ENCODE measurements around the gene CFAP92. TPM values are rescaled to one million over a fixed set of nuclear protein-coding genes. Genes with fewer than 3 reads are reported as not detected.
"Not testable (repeated sequence)": the region's sequence is repeated elsewhere in the genome, so short reads cannot be mapped to it uniquely, and the experiment has no call there.

The CFAP92 gene
- polyA plus RNA-seq, 2 donors, result 0.59 to 0.66 TPM

DNA sequence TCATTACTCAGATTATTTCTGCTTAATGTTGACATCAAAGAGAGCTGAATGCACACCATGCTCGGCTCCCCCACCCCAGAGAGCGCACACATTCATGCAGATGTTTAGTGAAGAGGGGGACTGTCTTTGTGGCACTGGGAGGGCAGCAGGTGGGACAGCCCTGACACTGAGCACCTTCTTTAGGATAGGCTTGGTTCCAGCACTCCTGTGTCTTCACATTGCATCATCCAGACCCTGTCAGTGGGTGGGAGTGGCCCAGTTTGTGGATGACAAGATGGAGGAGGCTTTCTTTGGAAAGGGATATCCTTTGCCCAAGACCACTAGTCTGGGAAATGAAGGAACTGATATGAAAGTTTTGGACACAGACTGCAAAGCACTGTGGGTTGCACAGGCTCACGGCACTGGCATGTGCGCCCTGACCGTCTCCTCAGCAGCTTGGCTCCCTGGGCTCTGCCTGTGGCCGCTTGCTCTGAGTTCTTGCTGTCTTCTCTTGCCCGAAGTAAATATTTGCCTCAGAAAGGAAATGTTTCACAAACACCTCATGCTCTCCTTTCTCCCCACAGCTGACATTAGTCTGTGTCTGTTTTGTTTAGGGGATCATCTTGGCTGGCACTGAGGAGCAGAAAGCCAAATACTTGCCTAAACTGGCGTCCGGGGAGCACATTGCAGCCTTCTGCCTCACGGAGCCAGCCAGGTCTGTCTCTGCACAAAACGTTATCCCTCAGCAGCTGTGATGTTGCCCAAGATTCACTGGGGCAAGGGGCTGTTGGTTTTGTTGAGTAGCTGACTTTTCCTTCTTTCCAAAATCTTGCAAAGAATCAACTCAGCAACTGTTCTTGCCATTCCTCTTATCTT, 97.8 kb downstream of the CFAP92 start:
- H3K4me3 ChIP-seq (ENCODE audit: low read depth in 1 of 2, low read length in 2 of 2), result no peak overlapping the region
- H3K27ac ChIP-seq (ENCODE audit: low read depth in 2 of 2, low read length in 1 of 2), result no peak overlapping the region
- H3K9me3 ChIP-seq (ENCODE audit: control insufficient read depth in 2 of 2, insufficient read depth in 1 of 2, low read depth in 1 of 2, low read length in 1 of 2), result no peaks in the 10 kb centered on the region
- H3K4me1 ChIP-seq (ENCODE audit: control insufficient read depth in 2 of 2, insufficient read depth in 2 of 2, low read length in 1 of 2), result no peaks in the 10 kb centered on the region
- H3K27me3 ChIP-seq (ENCODE audit: control insufficient read depth in 1 of 2, insufficient read depth in 2 of 2, low read length in 2 of 2), result no peaks in the 10 kb centered on the region
- peaks cover 16 to 38% of the 10 kb centered on the region in 2 donors for H3K36me3 ChIP-seq (ENCODE audit: control insufficient read depth in 2 of 2, insufficient read depth in 2 of 2, low read length in 1 of 2)
- 81 to 82% methylated on average over 11 of the region's 11 CpGs for WGBS, 2 donors

DNA sequence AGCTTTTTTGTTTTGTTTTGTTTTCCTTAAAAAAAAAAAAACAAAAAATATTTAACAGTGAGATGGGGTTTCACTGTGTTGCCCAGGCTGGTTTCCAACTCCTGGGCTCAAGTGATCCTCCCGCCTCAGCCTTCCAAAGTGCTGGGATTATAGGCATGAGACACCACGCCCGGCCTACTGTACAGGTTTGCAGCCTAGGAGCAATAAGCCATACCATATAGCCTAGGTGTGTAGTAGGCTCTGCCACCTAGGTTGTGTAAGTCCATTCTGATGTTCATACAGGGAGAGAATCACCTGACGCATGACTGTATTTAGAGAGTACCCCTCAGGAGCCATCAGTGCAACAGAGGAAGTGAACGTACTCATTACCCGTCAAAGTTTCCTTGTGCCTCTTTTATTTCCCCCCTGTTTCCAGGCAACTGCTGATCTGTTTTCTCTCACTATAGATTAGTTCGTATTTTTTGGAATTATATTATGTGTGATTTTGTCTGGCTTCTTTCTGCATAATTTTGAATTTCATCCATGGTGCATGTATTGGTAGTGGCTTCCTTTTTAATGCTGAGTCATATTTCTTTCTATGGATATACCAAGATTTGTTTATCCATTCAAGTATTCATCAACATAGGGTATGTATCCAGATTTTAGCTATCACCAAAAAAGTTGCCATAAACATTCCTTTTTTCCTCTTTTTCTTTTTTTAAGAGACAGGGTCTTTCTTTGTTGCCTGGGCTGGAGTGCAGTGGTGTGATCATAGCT, 104.6 kb downstream of the CFAP92 start:
- WGBS, 2 donors, result 86 to 88% methylated on average over 7 of the region's 7 CpGs
- no peak overlapping the region for H3K27ac ChIP-seq (ENCODE audit: low read depth in 2 of 2, low read length in 1 of 2)

DNA sequence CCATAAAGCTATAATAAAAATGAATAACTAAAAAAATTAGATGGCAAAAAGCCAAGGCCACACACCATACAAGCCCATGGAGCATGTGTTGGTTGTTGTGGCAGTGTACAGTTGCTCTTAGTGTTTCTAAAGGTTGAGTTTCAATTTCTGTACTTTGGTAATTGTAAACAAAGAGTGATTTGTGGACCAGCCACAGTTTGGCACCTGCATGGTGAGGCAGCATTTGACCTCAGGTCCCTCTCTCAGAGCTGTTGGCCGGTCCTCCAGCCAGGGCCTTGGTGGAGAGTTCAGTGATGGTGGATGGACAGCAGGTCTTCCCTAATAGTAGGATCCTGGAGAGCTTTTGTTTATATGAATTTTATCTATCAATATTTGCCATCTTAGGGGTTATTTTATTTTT, 108.9 kb downstream of the CFAP92 start:
- H3K9me3 ChIP-seq (ENCODE audit: control insufficient read depth in 2 of 2, insufficient read depth in 1 of 2, low read depth in 1 of 2, low read length in 1 of 2), result no peaks in the 10 kb centered on the region
- peaks cover 6% of the 10 kb centered on the region in 2 donors for H3K36me3 ChIP-seq (ENCODE audit: control insufficient read depth in 2 of 2, insufficient read depth in 2 of 2, low read length in 1 of 2)
- H3K4me3 ChIP-seq (ENCODE audit: low read depth in 1 of 2, low read length in 2 of 2), result no peak overlapping the region
- H3K27me3 ChIP-seq (ENCODE audit: control insufficient read depth in 1 of 2, insufficient read depth in 2 of 2, low read length in 2 of 2), result no peaks in the 10 kb centered on the region
- H3K27ac ChIP-seq (ENCODE audit: low read depth in 2 of 2, low read length in 1 of 2), result no peak overlapping the region
- H3K4me1 ChIP-seq (ENCODE audit: control insufficient read depth in 2 of 2, insufficient read depth in 2 of 2, low read length in 1 of 2), result peaks cover 5 to 8% of the 10 kb centered on the region in 2 donors
- 94 to 100% methylated on average over 1 of the region's 1 CpG for WGBS, 2 donors

More for the DNA sequence above, 104.6 kb downstream of the CFAP92 start:
- peaks cover 7 to 12% of the 10 kb centered on the region in 2 donors for H3K36me3 ChIP-seq (ENCODE audit: control insufficient read depth in 2 of 2, insufficient read depth in 2 of 2, low read length in 1 of 2)
- H3K9me3 ChIP-seq (ENCODE audit: control insufficient read depth in 2 of 2, insufficient read depth in 1 of 2, low read depth in 1 of 2, low read length in 1 of 2), result no peaks in the 10 kb centered on the region
- no peaks in the 10 kb centered on the region for H3K27me3 ChIP-seq (ENCODE audit: control insufficient read depth in 1 of 2, insufficient read depth in 2 of 2, low read length in 2 of 2)
- no peaks in the 10 kb centered on the region for H3K4me1 ChIP-seq (ENCODE audit: control insufficient read depth in 2 of 2, insufficient read depth in 2 of 2, low read length in 1 of 2)
- H3K4me3 ChIP-seq (ENCODE audit: low read depth in 1 of 2, low read length in 2 of 2), result no peak overlapping the region

DNA sequence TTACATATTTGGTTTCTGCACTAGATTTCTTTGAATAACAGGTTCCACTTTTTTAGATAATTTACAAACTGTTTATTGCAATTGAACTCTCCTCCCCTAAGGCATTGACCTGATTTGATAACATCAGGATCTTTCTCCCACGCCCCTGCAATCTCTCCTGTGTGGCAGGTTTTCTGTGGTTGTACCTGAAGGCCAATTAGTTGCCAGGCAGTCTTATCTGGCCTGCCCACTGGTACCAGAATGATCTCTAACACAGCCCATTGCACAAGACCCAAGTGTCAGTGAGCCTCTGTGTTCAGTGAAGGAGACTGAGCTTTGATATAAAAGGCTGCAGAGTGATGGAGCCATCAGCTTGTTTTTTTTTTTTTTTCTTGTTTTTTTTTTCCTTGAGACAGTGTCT, 111.2 kb downstream of the CFAP92 start:
- no peaks in the 10 kb centered on the region for H3K27me3 ChIP-seq (ENCODE audit: control insufficient read depth in 1 of 2, insufficient read depth in 2 of 2, low read length in 2 of 2)
- H3K9me3 ChIP-seq (ENCODE audit: control insufficient read depth in 2 of 2, insufficient read depth in 1 of 2, low read depth in 1 of 2, low read length in 1 of 2), result peaks cover 0 to 2% of the 10 kb centered on the region in 2 donors
- peaks cover 3 to 6% of the 10 kb centered on the region in 2 donors for H3K36me3 ChIP-seq (ENCODE audit: control insufficient read depth in 2 of 2, insufficient read depth in 2 of 2, low read length in 1 of 2)
- H3K4me3 ChIP-seq (ENCODE audit: low read depth in 1 of 2, low read length in 2 of 2), result no peak overlapping the region
- 70 to 80% methylated on average over 1 of the region's 1 CpG for WGBS, 2 donors
- H3K4me1 ChIP-seq (ENCODE audit: control insufficient read depth in 2 of 2, insufficient read depth in 2 of 2, low read length in 1 of 2), result peaks cover 7 to 14% of the 10 kb centered on the region in 2 donors
- no peak overlapping the region for H3K27ac ChIP-seq (ENCODE audit: low read depth in 2 of 2, low read length in 1 of 2)

DNA sequence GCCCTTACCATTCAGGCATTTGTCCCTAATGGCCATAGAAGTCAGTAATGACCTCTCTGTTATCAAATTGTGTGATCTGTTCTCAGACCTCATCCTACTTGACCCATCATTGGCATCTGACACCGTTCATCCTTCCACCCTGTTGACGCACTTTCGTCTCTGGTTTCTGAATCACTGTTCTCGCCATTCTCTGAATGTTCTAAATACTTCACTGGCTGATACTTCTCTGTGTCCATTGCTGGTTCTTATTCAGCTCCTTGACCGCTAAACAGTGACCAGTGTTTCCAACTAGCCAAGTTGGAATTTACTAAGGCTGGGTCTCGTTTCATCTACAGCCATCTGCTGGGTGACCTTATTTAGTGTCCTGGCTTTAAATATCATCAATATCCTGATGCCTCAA, 112.3 kb downstream of the CFAP92 start:
- Histone ChIP-seq H3K27ac (ENCODE audit: low read depth in 2 of 2, low read length in 1 of 2) (peak overlapping the region in 1 of 2 donors; percentile 49), H3K27me3 (ENCODE audit: control insufficient read depth in 1 of 2, insufficient read depth in 2 of 2, low read length in 2 of 2) (no peaks in the 10 kb centered on the region), H3K4me3 (ENCODE audit: low read depth in 1 of 2, low read length in 2 of 2) (no peak overlapping the region), H3K9me3 (ENCODE audit: control insufficient read depth in 2 of 2, insufficient read depth in 1 of 2, low read depth in 1 of 2, low read length in 1 of 2) (peaks cover 0 to 2% of the 10 kb centered on the region in 2 donors), H3K36me3 (ENCODE audit: control insufficient read depth in 2 of 2, insufficient read depth in 2 of 2, low read length in 1 of 2) (peaks cover 0 to 2% of the 10 kb centered on the region in 2 donors), H3K4me1 (ENCODE audit: control insufficient read depth in 2 of 2, insufficient read depth in 2 of 2, low read length in 1 of 2) (peaks cover 7 to 14% of the 10 kb centered on the region in 2 donors)
- WGBS, 2 donors, result 89 to 90% methylated on average over 6 of the region's 6 CpGs

DNA sequence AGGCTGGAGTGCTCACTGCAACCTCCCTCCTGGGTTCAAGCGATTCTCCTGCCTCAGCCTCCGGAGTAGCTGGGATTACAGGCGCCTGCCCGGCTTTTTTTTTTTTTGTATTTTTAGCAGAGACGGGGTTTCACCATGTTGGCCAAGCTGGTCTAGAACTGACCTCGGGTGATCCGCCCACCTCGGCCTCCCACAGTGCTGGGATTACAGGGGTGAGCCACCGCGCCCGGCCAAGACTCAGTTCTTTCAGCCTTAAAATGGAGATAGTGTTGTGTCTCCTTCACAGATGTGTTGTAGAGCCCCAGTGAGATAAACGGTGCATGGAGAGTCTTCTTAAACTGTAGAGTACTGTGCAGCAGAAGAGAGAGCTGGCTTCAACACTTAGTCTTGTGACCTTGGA, 113.4 kb downstream of the CFAP92 start:
- peak overlapping the region in 1 of 2 donors; percentile 88 for H3K4me3 ChIP-seq (ENCODE audit: low read depth in 1 of 2, low read length in 2 of 2)
- peak overlapping the region in 1 of 2 donors; percentile 100 for H3K27ac ChIP-seq (ENCODE audit: low read depth in 2 of 2, low read length in 1 of 2)
- H3K27me3 ChIP-seq (ENCODE audit: control insufficient read depth in 1 of 2, insufficient read depth in 2 of 2, low read length in 2 of 2); H3K9me3 ChIP-seq (ENCODE audit: control insufficient read depth in 2 of 2, insufficient read depth in 1 of 2, low read depth in 1 of 2, low read length in 1 of 2); H3K36me3 ChIP-seq (ENCODE audit: control insufficient read depth in 2 of 2, insufficient read depth in 2 of 2, low read length in 1 of 2): not testable (repeated sequence)
- H3K4me1 ChIP-seq (ENCODE audit: control insufficient read depth in 2 of 2, insufficient read depth in 2 of 2, low read length in 1 of 2), result peaks cover 7 to 14% of the 10 kb centered on the region in 2 donors
- 71 to 75% methylated on average over 12 of the region's 12 CpGs for WGBS, 2 donors

DNA sequence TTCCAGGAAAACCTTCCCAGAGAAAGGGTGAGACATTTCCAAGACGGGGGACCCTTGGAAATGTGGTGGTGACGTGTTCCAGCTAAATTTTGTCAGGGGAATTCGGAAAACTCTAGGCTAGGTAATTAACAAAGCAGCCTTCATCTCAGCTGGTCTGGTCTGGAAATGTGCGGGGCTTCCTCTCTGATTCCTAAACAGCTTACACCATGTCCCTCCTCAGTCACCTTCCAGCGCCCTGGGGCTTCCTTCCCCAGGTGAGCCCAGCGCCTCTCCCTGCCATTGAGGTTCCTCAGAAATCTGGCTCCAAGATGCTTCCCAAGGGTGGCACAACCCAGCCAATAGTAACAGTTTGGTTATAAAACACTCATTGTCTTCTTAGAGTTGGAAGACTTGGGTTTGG, 113.9 kb downstream of the CFAP92 start:
- Histone ChIP-seq H3K9me3 (ENCODE audit: control insufficient read depth in 2 of 2, insufficient read depth in 1 of 2, low read depth in 1 of 2, low read length in 1 of 2) (peaks cover 0 to 2% of the 10 kb centered on the region in 2 donors), H3K4me1 (ENCODE audit: control insufficient read depth in 2 of 2, insufficient read depth in 2 of 2, low read length in 1 of 2) (peaks cover 7 to 14% of the 10 kb centered on the region in 2 donors), H3K36me3 (ENCODE audit: control insufficient read depth in 2 of 2, insufficient read depth in 2 of 2, low read length in 1 of 2) (peaks cover 0 to 2% of the 10 kb centered on the region in 2 donors), H3K27me3 (ENCODE audit: control insufficient read depth in 1 of 2, insufficient read depth in 2 of 2, low read length in 2 of 2) (no peaks in the 10 kb centered on the region), H3K4me3 (ENCODE audit: low read depth in 1 of 2, low read length in 2 of 2) (peak overlapping the region; percentile 88 to 93), H3K27ac (ENCODE audit: low read depth in 2 of 2, low read length in 1 of 2) (peak overlapping the region; percentile 98 to 100)
- WGBS, 2 donors, result 1 to 2% methylated on average over 6 of the region's 6 CpGs

DNA sequence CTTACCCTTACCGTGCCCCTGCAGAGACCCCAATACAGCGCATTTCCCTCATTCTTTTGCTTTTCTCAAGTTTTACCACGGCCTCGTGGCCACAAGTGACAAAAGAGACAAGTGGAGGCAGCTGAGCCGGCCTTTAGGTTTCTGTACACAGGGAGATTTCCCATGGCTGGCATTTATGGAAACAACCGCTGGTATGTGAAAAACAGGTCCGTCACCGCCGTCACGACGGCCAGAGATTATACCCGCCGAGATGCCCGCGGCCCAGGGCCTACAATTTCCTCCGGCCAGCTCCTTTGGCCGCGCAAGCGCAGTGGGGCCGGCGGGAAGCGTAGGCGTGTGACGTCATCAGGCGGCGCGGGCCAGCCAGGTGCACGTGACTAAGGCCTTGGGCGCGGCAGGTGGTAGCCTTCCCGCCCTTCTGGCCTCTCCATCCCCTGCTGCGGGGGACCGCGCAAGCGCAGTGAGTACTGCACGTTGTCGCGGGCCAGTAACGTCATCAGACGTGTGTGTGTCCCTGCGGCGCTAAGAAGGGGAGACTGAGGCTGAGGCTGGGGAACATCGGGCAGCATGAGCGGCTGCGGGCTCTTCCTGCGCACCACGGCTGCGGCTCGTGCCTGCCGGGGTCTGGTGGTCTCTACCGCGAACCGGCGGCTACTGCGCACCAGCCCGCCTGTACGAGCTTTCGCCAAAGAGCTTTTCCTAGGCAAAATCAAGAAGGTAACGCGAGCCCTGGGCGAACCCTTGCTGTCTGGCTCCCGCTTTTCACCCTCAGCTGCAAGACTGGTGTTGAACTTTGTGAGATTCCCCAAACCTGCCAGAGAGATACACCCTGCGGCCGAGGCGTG, 114.5 kb downstream of the CFAP92 start, which contains the start of gene ACAD9:
Gene ACAD9, plus strand, starts transcription at position 496 of the 845 bp plus-strand sequence. Its CDS starts 72 bp downstream, at position 568.
- H3K4me3 ChIP-seq (ENCODE audit: low read depth in 1 of 2, low read length in 2 of 2), result peak within 1 kb of the TSS; percentile 88 to 93
- peaks cover 0 to 2% of the 10 kb centered on the region in 2 donors for H3K36me3 ChIP-seq (ENCODE audit: control insufficient read depth in 2 of 2, insufficient read depth in 2 of 2, low read length in 1 of 2)
- 0% methylated on average over 48 to 65 of the region's 65 CpGs for WGBS, 2 donors
- H3K9me3 ChIP-seq (ENCODE audit: control insufficient read depth in 2 of 2, insufficient read depth in 1 of 2, low read depth in 1 of 2, low read length in 1 of 2), result peaks cover 0 to 2% of the 10 kb centered on the region in 2 donors
- H3K27me3 ChIP-seq (ENCODE audit: control insufficient read depth in 1 of 2, insufficient read depth in 2 of 2, low read length in 2 of 2), result no peaks in the 10 kb centered on the region
- peaks cover 7 to 14% of the 10 kb centered on the region in 2 donors for H3K4me1 ChIP-seq (ENCODE audit: control insufficient read depth in 2 of 2, insufficient read depth in 2 of 2, low read length in 1 of 2)
- H3K27ac ChIP-seq (ENCODE audit: low read depth in 2 of 2, low read length in 1 of 2), result peak within 1 kb of the TSS; percentile 98 to 100
